GM12891 (cell line): ENCODE measurements around the gene PPT2.

Source experiments
- PAX5 ChIP-seq: IDR thresholded peaks from 2 replicates; pipeline ENCODE4 v1.6.1; 2011; ENCODE audit warnings: low read length, moderate library complexity, mild to moderate bottlenecking; ENCODE audit not compliant: insufficient read depth, severe bottlenecking
- POLR2A ChIP-seq: IDR thresholded peaks from 2 replicates; pipeline ENCODE4 v1.6.1; 2011; ENCODE audit warnings: low read depth, low read length, control low read depth
- POLR2AphosphoS5 ChIP-seq: IDR thresholded peaks from 2 replicates; pipeline ENCODE4 v1.6.1; 2011; ENCODE audit warnings: low read depth, low read length, control low read depth
- POU2F2 ChIP-seq: IDR thresholded peaks from 2 replicates; pipeline ENCODE4 v1.6.1; 2011; ENCODE audit warnings: low read depth, mild to moderate bottlenecking, control low read depth, low read length, moderate library complexity
- SPI1 ChIP-seq: IDR thresholded peaks from 2 replicates; pipeline ENCODE4 v1.6.1; 2011; ENCODE audit warnings: low read depth, low read length, control low read depth
- TAF1 ChIP-seq: IDR thresholded peaks from 2 replicates; pipeline ENCODE4 v1.6.1; 2011; ENCODE audit warnings: low read depth, low read length, control low read depth

GRCh38 chr6:32191696-32192607, 38.0 kb downstream of the PPT2 start:
- TF ChIP-seq POLR2AphosphoS5, result peak; percentile 49
- no peak for TF ChIP-seq POLR2A
- no peak for TF ChIP-seq TAF1
- TF ChIP-seq POU2F2, result peak; percentile 31; the same call in 1 of the 2 replicates
- TF ChIP-seq SPI1, result no peak
- TF ChIP-seq PAX5, result no peak
